Fibroblast of gingiva (primary cell): ENCODE measurements around the gene TBRG4.
"Not testable (repeated sequence)": the region's sequence is repeated elsewhere in the genome, so short reads cannot be mapped to it uniquely, and the experiment has no call there.

Experiments used
- DNase-seq: peaks from one replicate; pipeline ENCODE4 v3.0.0-alpha.2; 2011; ENCODE audit warnings: low read depth

Gene TBRG4

GRCh38 chr7:45111298-45112223, at the start of gene TBRG4:
Gene TBRG4 (minus strand): TSS chr7:45111697. CDS start chr7:45109237, 2,460 bp downstream.
- peak; percentile 90 for DNase-seq

GRCh38 chr7:45161138-45161537, 49.6 kb upstream of the TBRG4 start:
- DNase-seq = no peak

GRCh38 chr7:45160417-45160881, 49.0 kb upstream of the TBRG4 start:
- DNase-seq = no peak

- no peak for DNase-seq
Observed at GRCh38 chr7:45159296-45159695, 47.8 kb upstream of the TBRG4 start.

- no peak for DNase-seq
Observed at GRCh38 chr7:45158471-45158870, 47.0 kb upstream of the TBRG4 start.

- DNase-seq = no peak
Observed at GRCh38 chr7:45157653-45158401, 46.3 kb upstream of the TBRG4 start, which contains the start of gene RAMP3. Gene RAMP3 (plus strand): TSS chr7:45157791. CDS start chr7:45157829, 38 bp downstream.

- DNase-seq = no peak
Observed at GRCh38 chr7:45157286-45157652, 45.8 kb upstream of the TBRG4 start.

GRCh38 chr7:45156516-45157272, 45.2 kb upstream of the TBRG4 start:
- DNase-seq = no peak

GRCh38 chr7:45155941-45156340, 44.4 kb upstream of the TBRG4 start:
- DNase-seq = no peak

- DNase-seq = no peak
Observed at GRCh38 chr7:45155357-45155900, 43.9 kb upstream of the TBRG4 start.

GRCh38 chr7:45153861-45154260, 42.4 kb upstream of the TBRG4 start:
- DNase-seq = not testable (repeated sequence)

GRCh38 chr7:45153233-45153632, 41.7 kb upstream of the TBRG4 start:
- no peak for DNase-seq

- no peak for DNase-seq
Observed at GRCh38 chr7:45151967-45152366, 40.5 kb upstream of the TBRG4 start.

- no peak for DNase-seq
Observed at GRCh38 chr7:45151131-45151684, 39.7 kb upstream of the TBRG4 start.

GRCh38 chr7:45150199-45150598, 38.7 kb upstream of the TBRG4 start:
- DNase-seq = no peak

- no peak for DNase-seq
Observed at GRCh38 chr7:45149606-45150005, 38.1 kb upstream of the TBRG4 start.

GRCh38 chr7:45148653-45148973, 37.1 kb upstream of the TBRG4 start:
- no peak for DNase-seq

- no peak for DNase-seq
Observed at GRCh38 chr7:45147858-45148652, 36.6 kb upstream of the TBRG4 start.

GRCh38 chr7:45146531-45147379, 35.3 kb upstream of the TBRG4 start:
- no peak for DNase-seq

- DNase-seq = no peak
Observed at GRCh38 chr7:45145881-45146280, 34.4 kb upstream of the TBRG4 start.
